Aorta (tissue), 5 donors: ENCODE measurements around the gene PPP1R16B. TPM values are rescaled to one million over a fixed set of nuclear protein-coding genes. Genes with fewer than 3 reads are reported as not detected.
"Not testable (repeated sequence)": the region's sequence is repeated elsewhere in the genome, so short reads cannot be mapped to it uniquely, and the experiment has no call there.

Experiments used
- ATAC-seq: fragments of 200-7000 bp; cut with Tn5 transposase; one replicate; pipeline ENCODE4 v1.9.1; 2022; ENCODE audit warnings: moderate library complexity; ENCODE audit not compliant: low FRiP score
- DNase-seq, 2 donors: peaks; one replicate each; pipeline ENCODE4 v3.0.0-alpha.2; 2020
- H3K27ac ChIP-seq, 2 donors: one replicate each; pipeline ENCODE4 v1.5.1; 2013; ENCODE audit warnings: low read length in 2 of 2, mild to moderate bottlenecking in 2 of 2, moderate library complexity in 2 of 2, control low read depth in 1 of 2, inconsistent platforms in 1 of 2, low read depth in 1 of 2
- H3K27me3 ChIP-seq, 2 donors: one replicate each; pipeline ENCODE4 v1.6.1; 2013; ENCODE audit warnings: control low read depth in 1 of 2, low read length in 1 of 2, mild to moderate bottlenecking in 1 of 2, moderate library complexity in 1 of 2; ENCODE audit not compliant: insufficient read depth in 2 of 2, control insufficient read depth in 1 of 2
- H3K36me3 ChIP-seq, 2 donors: one replicate each; pipeline ENCODE4 v1.6.1; 2013; ENCODE audit warnings: control low read depth in 1 of 2, low read length in 1 of 2, mild to moderate bottlenecking in 1 of 2; ENCODE audit not compliant: insufficient read depth in 2 of 2, control insufficient read depth in 1 of 2
- H3K4me1 ChIP-seq, 2 donors: one replicate each; pipeline ENCODE4 v1.6.1; 2013; ENCODE audit warnings: low read length in 2 of 2, control low read depth in 1 of 2, mild to moderate bottlenecking in 1 of 2, moderate library complexity in 1 of 2; ENCODE audit not compliant: insufficient read depth in 2 of 2, control insufficient read depth in 1 of 2
- H3K4me3 ChIP-seq, 2 donors: one replicate each; pipeline ENCODE4 v1.5.1; 2013; ENCODE audit warnings: low read length in 2 of 2, control low read depth in 1 of 2, mild to moderate bottlenecking in 1 of 2
- H3K9me3 ChIP-seq: one replicate; pipeline ENCODE4 v1.6.1; 2013; ENCODE audit warnings: mild to moderate bottlenecking, low read length; ENCODE audit not compliant: control insufficient read depth
- WGBS, 2 donors: extraction: QIAGEN DNeasy Blood & Tissue Kit; methylation state at CpG; one replicate each; pipeline ENCODE4 v1.1.7; 2013; 5-methylcytosine and 5-hydroxymethylcytosine counted together
- intact Hi-C, 2 donors: fragments of 100-400 bp; cut with DNase I; formaldehyde crosslinking; loops; one replicate each; pipeline versions ENCODE4 v1.14.2 to v1.15.0; 2022
- polyA plus RNA-seq, 2 donors: library from polyadenylated mRNA; stranded (reverse); fragments of 200-250 nt; gene quantifications; one replicate each; pipeline ENCODE4 v1.2.3, GENCODE V29; 2013
- total RNA-seq, 2 donors: library from RNA; stranded (reverse); fragmentation: NEBNext Ultra II Directional; extraction: Animal tissue kit (Norgen Biotek cat#: 25700); gene quantifications; one replicate each; pipeline ENCODE4 v1.2.1, GENCODE V29; 2021
- donor health status: healthy with polysubstance abuse.
- donor health status: Bipolar disorder and iron deficiency.
- donor health status: DM: no; HTN: no; CAD: no.
- donor health status: DM: no; HTN: no; CAD: no.
- donor health status: DM: yes; HTN: yes; CAD: no.

Gene PPP1R16B
- total and polyA plus RNA-seq, 4 donors, result 0.97 to 17.6 (median 7.3) TPM

GRCh38 chr20:38812182-38812581, 6.7 kb downstream of the PPP1R16B start:
- WGBS, 2 donors, result 58 to 61% methylated on average over 5 of the region's 5 CpGs
- DNase-seq, result no peak
- no peaks in the 10 kb centered on the region for H3K27me3 ChIP-seq
- intact Hi-C loops, result no loop called here
- H3K4me1 ChIP-seq, result no peaks in the 10 kb centered on the region
- H3K36me3 ChIP-seq, result no peaks in the 10 kb centered on the region
- ATAC-seq, result no peak
- no peak overlapping the region for H3K4me3 ChIP-seq
- peaks cover 2% of the 10 kb centered on the region for H3K9me3 ChIP-seq
- no peak overlapping the region for H3K27ac ChIP-seq

- no peaks in the 10 kb centered on the region for H3K36me3 ChIP-seq
- DNase-seq (no peak), ATAC-seq (no peak)
- H3K4me1 ChIP-seq, result no peaks in the 10 kb centered on the region
- H3K9me3 ChIP-seq, result peaks cover 2% of the 10 kb centered on the region
- intact Hi-C loops, result no loop called here
- H3K4me3 ChIP-seq, result no peak overlapping the region
- no peaks in the 10 kb centered on the region for H3K27me3 ChIP-seq
- H3K27ac ChIP-seq, result no peak overlapping the region
- 83 to 84% methylated on average over 4 of the region's 4 CpGs for WGBS, 2 donors
Measured at GRCh38 chr20:38812709-38813573, 7.4 kb downstream of the PPP1R16B start.

GRCh38 chr20:38813574-38813962, 8.1 kb downstream of the PPP1R16B start:
- H3K36me3 ChIP-seq, ATAC-seq, H3K4me1 ChIP-seq, intact Hi-C loops, H3K4me3 ChIP-seq, DNase-seq, H3K27ac ChIP-seq, H3K27me3 ChIP-seq, H3K9me3 ChIP-seq: not testable (repeated sequence)
- WGBS, 2 donors, result 88 to 90% methylated on average over 6 of the region's 6 CpGs

- Histone ChIP-seq H3K27me3 (no peaks in the 10 kb centered on the region), H3K27ac (no peak overlapping the region), H3K36me3 (no peaks in the 10 kb centered on the region), H3K9me3 (peaks cover 2% of the 10 kb centered on the region), H3K4me1 (no peaks in the 10 kb centered on the region), H3K4me3 (no peak overlapping the region)
- DNase-seq (no peak), ATAC-seq (no peak)
- intact Hi-C loops, result no loop called here
Measured at GRCh38 chr20:38815446-38815845, 9.9 kb downstream of the PPP1R16B start.

GRCh38 chr20:38818113-38819065, 12.9 kb downstream of the PPP1R16B start:
- peaks cover 2% of the 10 kb centered on the region for H3K9me3 ChIP-seq
- no peak for ATAC-seq
- intact Hi-C loops, result no loop called here
- no peak overlapping the region for H3K27ac ChIP-seq
- H3K4me3 ChIP-seq, result no peak overlapping the region
- H3K4me1 ChIP-seq, result no peaks in the 10 kb centered on the region
- no peaks in the 10 kb centered on the region for H3K36me3 ChIP-seq
- DNase-seq, result no peak
- no peaks in the 10 kb centered on the region for H3K27me3 ChIP-seq
- 71 to 74% methylated on average over 9 of the region's 9 CpGs for WGBS, 2 donors

GRCh38 chr20:38825571-38825900, 20.0 kb downstream of the PPP1R16B start:
- Histone ChIP-seq H3K4me1 (no peaks in the 10 kb centered on the region), H3K36me3 (no peaks in the 10 kb centered on the region), H3K9me3 (peaks cover 2% of the 10 kb centered on the region), H3K4me3 (no peak overlapping the region), H3K27ac (no peak overlapping the region), H3K27me3 (no peaks in the 10 kb centered on the region)
- DNase-seq, result no peak
- no peak for ATAC-seq
- intact Hi-C loops, result no loop called here
- WGBS, 2 donors, result 79 to 83% methylated on average over 1 of the region's 1 CpG

GRCh38 chr20:38825901-38826625, 20.6 kb downstream of the PPP1R16B start:
- Histone ChIP-seq H3K27ac (no peak overlapping the region), H3K36me3 (no peaks in the 10 kb centered on the region), H3K4me1 (no peaks in the 10 kb centered on the region), H3K9me3 (peaks cover 1% of the 10 kb centered on the region), H3K27me3 (no peaks in the 10 kb centered on the region), H3K4me3 (no peak overlapping the region)
- DNase-seq (no peak), ATAC-seq (no peak)
- WGBS, 2 donors, result 21 to 23% methylated on average over 9 of the region's 9 CpGs
- intact Hi-C loops, result no loop called here

- Histone ChIP-seq H3K9me3 (no peaks in the 10 kb centered on the region), H3K36me3 (no peaks in the 10 kb centered on the region), H3K4me1 (no peaks in the 10 kb centered on the region), H3K27me3 (no peaks in the 10 kb centered on the region), H3K4me3 (no peak overlapping the region), H3K27ac (no peak overlapping the region)
- intact Hi-C loops, result no loop called here
- 35 to 47% methylated on average over 7 of the region's 7 CpGs for WGBS, 2 donors
- ATAC-seq (no peak), DNase-seq (no peak)
Measured at GRCh38 chr20:38827770-38828281, 22.3 kb downstream of the PPP1R16B start.
